HCT116 (cell line): ENCODE measurements around the gene DEXI. TPM values are rescaled to one million over a fixed set of nuclear protein-coding genes. Genes with fewer than 3 reads are reported as not detected.

Source experiments
- ATAC-seq: fragments of 200-7000 bp; cut with Tn5 transposase; 2 replicates; pipeline ENCODE4 v1.9.1; 2020; ENCODE audit warnings: mild to moderate bottlenecking, moderate library complexity
- BruUV-seq: library from RNA; stranded (reverse); fragments of 400-500 nt; replicated peaks from 2 replicates; lab custom pipeline; 2021; lab: Mats Ljungman, UMichigan
- CTCF ChIA-PET: fragments of 300-600 bp; sonication (Branson Sonifier 250); formaldehyde crosslinking; loops from one replicate; lab custom pipeline; 2021; ENCODE audit warnings: antibody characterized with exemption; lab: Charles Lee
- POLR2A ChIA-PET: fragments of 300-600, 350-600 bp; sonication (Branson Sonifier 250); formaldehyde crosslinking; loops from one replicate; lab custom pipeline; 2021; ENCODE audit warnings: antibody characterized with exemption; lab: Charles Lee
- RAD21 ChIA-PET, 2 experiments: fragments of 300-600 bp; sonication (Branson Sonifier 250); formaldehyde crosslinking; loops; one replicate each; lab custom pipeline; 2023; ENCODE audit warnings: low total read pairs in 2 of 2; ENCODE audit not compliant: uncharacterized antibody in 2 of 2, unreplicated experiment in 2 of 2, low non-redundant PET in 1 of 2; lab: Charles Lee
- DNase-seq: peaks from one replicate; pipeline ENCODE4 v3.0.0-alpha.2; 2010; ENCODE audit warnings: low read depth, low spot score
- H2AFZ ChIP-seq: fragments of 200-600 bp; shearing (Covaris generic), sonication (generic); 2 replicates; pipeline ENCODE4 v1.6.1; 2017; ENCODE audit warnings: low read depth, mixed run types, mixed read lengths, antibody characterized with exemption, low read length; ENCODE audit not compliant: poor library complexity, severe bottlenecking
- H3K27ac ChIP-seq: 2 replicates; pipeline ENCODE4 v1.5.1; 2012; ENCODE audit warnings: low read depth, low read length
- H3K27me3 ChIP-seq: fragments of 200-600 bp; sonication (generic); 2 replicates; pipeline ENCODE4 v1.6.1; 2016; ENCODE audit warnings: mixed run types, low read length, mixed read lengths; ENCODE audit not compliant: insufficient read depth
- H3K36me3 ChIP-seq, 2 experiments: fragments of 200-500 bp in 1 of 2; fragments of 200-600 bp in 1 of 2; sonication (Bioruptor generic) in 1 of 2; sonication (generic) in 1 of 2; 2 replicates each; pipeline versions ENCODE4 v1.5.1 to v1.6.1; 2014 to 2016; ENCODE audit warnings: low read length in 2 of 2, inconsistent platforms in 1 of 2, mixed read lengths in 1 of 2, mixed run types in 1 of 2; ENCODE audit not compliant: insufficient read depth in 2 of 2, control insufficient read depth in 1 of 2
- H3K4me1 ChIP-seq, 2 experiments: fragments of 200-600 bp in 1 of 2; sonication (generic) in 1 of 2; 2 replicates each; pipeline versions ENCODE4 v1.5.1 to v1.6.1; 2012 to 2017; ENCODE audit warnings: low read length in 2 of 2, inconsistent platforms in 1 of 2, mild to moderate bottlenecking in 1 of 2, mixed read lengths in 1 of 2, mixed run types in 1 of 2, moderate library complexity in 1 of 2; ENCODE audit not compliant: insufficient read depth in 2 of 2, control insufficient read depth in 1 of 2
- H3K4me2 ChIP-seq: fragments of 200-600 bp; sonication (generic); 2 replicates; pipeline ENCODE4 v1.6.1; 2017; ENCODE audit warnings: mixed run types, low read length, mixed read lengths
- H3K4me3 ChIP-seq, 2 experiments: fragments of 200-600 bp in 1 of 2; sonication (generic) in 1 of 2; replicated peaks in 1 of 2; 2 replicates each; pipeline ENCODE4 v1.5.1; 2011 to 2016; ENCODE audit warnings: low read length in 2 of 2, control low read depth in 1 of 2, low read depth in 1 of 2, mild to moderate bottlenecking in 1 of 2, mixed read lengths in 1 of 2, mixed run types in 1 of 2
- H3K79me2 ChIP-seq: fragments of 200-600 bp; sonication (generic); 2 replicates; pipeline ENCODE4 v1.6.1; 2017; ENCODE audit warnings: mild to moderate bottlenecking, mixed run types, low read length, moderate library complexity, mixed read lengths; ENCODE audit not compliant: insufficient read depth
- H3K9ac ChIP-seq: fragments of 200-600 bp; sonication (generic); 2 replicates; pipeline ENCODE4 v1.6.1; 2016; ENCODE audit warnings: low read length, mixed read lengths
- H3K9me2 ChIP-seq: fragments of 200-600 bp; sonication (generic), shearing (Covaris generic); 2 replicates; pipeline ENCODE4 v1.6.1; 2017; ENCODE audit warnings: mixed run types, mild to moderate bottlenecking, moderate library complexity; ENCODE audit not compliant: insufficient read depth
- H3K9me3 ChIP-seq, 2 experiments: fragments of 200-500 bp in 1 of 2; fragments of 200-600 bp in 1 of 2; sonication (Bioruptor generic) in 1 of 2; sonication (generic) in 1 of 2; 2 replicates each; pipeline ENCODE4 v1.6.1; 2014 to 2017; ENCODE audit warnings: low read length in 2 of 2, mixed read lengths in 2 of 2, inconsistent platforms in 1 of 2, low read depth in 1 of 2, mild to moderate bottlenecking in 1 of 2, mixed run types in 1 of 2, moderate library complexity in 1 of 2; ENCODE audit not compliant: control insufficient read depth in 1 of 2, insufficient read depth in 1 of 2
- H4K20me1 ChIP-seq: fragments of 200-600 bp; sonication (generic), shearing (Covaris generic); 2 replicates; pipeline ENCODE4 v1.6.1; 2017; ENCODE audit warnings: mixed run types, mild to moderate bottlenecking, moderate library complexity; ENCODE audit not compliant: insufficient read depth
- ATF3 ChIP-seq: IDR thresholded peaks from 2 replicates; pipeline ENCODE4 v1.6.1; 2012
- CBX3 ChIP-seq: IDR thresholded peaks from 2 replicates; pipeline ENCODE4 v1.6.1; 2012; ENCODE audit warnings: low read depth
- CEBPB ChIP-seq: IDR thresholded peaks from 2 replicates; pipeline ENCODE4 v1.6.1; 2012; ENCODE audit warnings: low read depth
- CTCF ChIP-seq, 3 experiments: fragments of 200-600 bp in 1 of 3; sonication (generic) in 1 of 3; IDR thresholded peaks in 2 of 3; conservative IDR thresholded peaks in 1 of 3; 2 replicates each; pipeline ENCODE4 v1.5.1; 2012 to 2017; ENCODE audit warnings: low read depth in 2 of 3, low read length in 2 of 3, antibody characterized with exemption in 1 of 3, borderline replicate concordance in 1 of 3, control low read depth in 1 of 3, mild to moderate bottlenecking in 1 of 3, mixed read lengths in 1 of 3, mixed run types in 1 of 3, moderate library complexity in 1 of 3; ENCODE audit not compliant: insufficient read depth in 1 of 3
- EGR1 ChIP-seq: IDR thresholded peaks from 2 replicates; pipeline ENCODE4 v1.6.1; 2012; ENCODE audit warnings: low read depth
- ELF1 ChIP-seq: IDR thresholded peaks from 2 replicates; pipeline ENCODE4 v1.6.1; 2012; ENCODE audit warnings: low read depth, borderline replicate concordance
- EZH2 ChIP-seq: fragments of 200-600 bp; sonication (generic); IDR thresholded peaks from 2 replicates; pipeline ENCODE4 v1.6.1; 2017; ENCODE audit warnings: antibody characterized with exemption, mixed run types
- EZH2phosphoT487 ChIP-seq: fragments of 200-600 bp; IDR thresholded peaks from 2 replicates; pipeline ENCODE4 v1.6.1; 2018; ENCODE audit warnings: antibody characterized with exemption, borderline replicate concordance
- FOSL1 ChIP-seq: IDR thresholded peaks from 2 replicates; pipeline ENCODE4 v1.6.1; 2012; ENCODE audit warnings: low read depth
- MAX ChIP-seq: IDR thresholded peaks from 2 replicates; pipeline ENCODE4 v1.6.1; 2012
- RAD21 ChIP-seq: IDR thresholded peaks from 2 replicates; pipeline ENCODE4 v1.6.1; 2012; ENCODE audit warnings: low read depth, mild to moderate bottlenecking
- SIN3A ChIP-seq: IDR thresholded peaks from 2 replicates; pipeline ENCODE4 v1.6.1; 2012; ENCODE audit warnings: low read depth
- TCF7L2 ChIP-seq: IDR thresholded peaks from 2 replicates; pipeline ENCODE4 v1.7.0; 2011; ENCODE audit warnings: borderline replicate concordance, inconsistent platforms; ENCODE audit not compliant: insufficient read depth, insufficient read length; ENCODE audit errors: extremely low read depth
- ZBTB33 ChIP-seq: IDR thresholded peaks from 2 replicates; pipeline ENCODE4 v1.6.1; 2011; ENCODE audit warnings: mild to moderate bottlenecking, low read length, moderate library complexity; ENCODE audit not compliant: insufficient replicate concordance; ENCODE audit errors: extremely low read depth
- ZNF274 ChIP-seq: fragments of 200-500 bp; sonication (Bioruptor generic); IDR thresholded peaks from 2 replicates; pipeline ENCODE4 v1.6.1; 2014; ENCODE audit warnings: mild to moderate bottlenecking, low read depth, low read length, inconsistent platforms
- intact Hi-C: fragments of 100-400 bp; cut with micrococcal nuclease; formaldehyde crosslinking; loops from 2 replicates; pipeline ENCODE4 v1.10.0; 2022
- total RNA-seq: library from RNA; stranded (reverse); gene quantifications from one replicate; pipeline ENCODE4 v1.2.1, GENCODE V29; 2021; ENCODE audit not compliant: unreplicated experiment

DEXI gene
- total RNA-seq, 1 experiment from 2014 or later, result 37.8 TPM

GRCh38 chr16:10923650-10924214 is 18.5 kb downstream of the DEXI start:
- Histone ChIP-seq H3K4me1 (peaks cover 0 to 21% of the 10 kb centered on the region in 2 experiments; a peak in 2 of 4 replicates), H3K36me3 (peaks cover 5% of the 10 kb centered on the region in 2 experiments; a peak in 3 of 4 replicates), H3K27ac (no peak overlapping the region), H3K79me2 (no peaks in the 10 kb centered on the region), H3K9me2 (no peaks in the 10 kb centered on the region), H3K9ac (no peak overlapping the region), H2AFZ (no peak overlapping the region), H3K9me3 (no peaks in the 10 kb centered on the region), H3K27me3 (no peaks in the 10 kb centered on the region), H3K4me2 (no peak overlapping the region), H4K20me1 (no peaks in the 10 kb centered on the region), H3K4me3 (no peak overlapping the region)
- ATAC-seq (no peak), DNase-seq (no peak)
- intact Hi-C loops, result no loop called here
- CTCF ChIA-PET, result no interaction called here
- TF ChIP-seq ATF3 (no peak), TCF7L2 (no peak), EZH2phosphoT487 (no peak), CBX3 (no peak), EZH2 (no peak), RAD21 (no peak), ZNF274 (no peak), ELF1 (no peak), FOSL1 (no peak), EGR1 (no peak), ZBTB33 (no peak), CEBPB (no peak), SIN3A (no peak), MAX (no peak), CTCF (IDR thresholded peaks at IDR 0.05 in 2 of 3, conservative IDR thresholded peaks at IDR 0.05 in 1 of 3; ENCODE audit: borderline replicate concordance in 1 of 3, insufficient read depth in 1 of 3, low read depth in 2 of 3, low read length in 2 of 3) (no peak)
- RAD21 ChIA-PET, result no interaction called here
- POLR2A ChIA-PET, result no interaction called here
- BruUV-seq, result no TSS peak
